Type B pancreatic cell (in vitro differentiated cells): Measurements from ENCODE around the gene SH3TC2. TPM values are rescaled to one million over a fixed set of nuclear protein-coding genes. Genes with fewer than 3 reads are reported as not detected.

ENCODE experiments used
- DNase-seq: peaks from one replicate; pipeline ENCODE4 v3.0.0; 2021; ENCODE audit warnings: mixed read lengths; ENCODE audit not compliant: unreplicated experiment; ENCODE audit errors: extremely low spot score
- H3K27ac Mint-ChIP-seq: 2 replicates; pipeline ENCODE4 v1.8.0; 2021; ENCODE audit warnings: mild to moderate bottlenecking, mixed read lengths
- H3K27me3 Mint-ChIP-seq: 2 replicates; pipeline ENCODE4 v1.8.0; 2021; ENCODE audit warnings: mixed read lengths
- H3K36me3 Mint-ChIP-seq: 2 replicates; pipeline ENCODE4 v1.8.0; 2021; ENCODE audit warnings: mixed read lengths
- H3K4me1 Mint-ChIP-seq: one replicate; pipeline ENCODE4 v1.8.0; 2021; ENCODE audit warnings: mixed read lengths; ENCODE audit not compliant: unreplicated experiment
- H3K4me3 Mint-ChIP-seq: 2 replicates; pipeline ENCODE4 v1.8.0; 2021; ENCODE audit warnings: mild to moderate bottlenecking, mixed read lengths
- H3K9me3 Mint-ChIP-seq: 2 replicates; pipeline ENCODE4 v1.8.0; 2021; ENCODE audit warnings: mixed read lengths
- CTCF ChIP-seq: fragments of 200-600 bp; sonication (generic); conservative IDR thresholded peaks from 2 replicates; pipeline ENCODE4 v1.5.0; 2021; ENCODE audit warnings: antibody characterized with exemption, mild to moderate bottlenecking
- total RNA-seq: library from RNA; stranded (reverse); gene quantifications from 2 replicates; pipeline ENCODE4 v1.2.1, GENCODE V29; 2021; ENCODE audit warnings: low replicate concordance

SH3TC2 gene
- total RNA-seq, 1 donor from 2014 or later = 8.6 TPM

- Mint-ChIP-seq H3K9me3 (no peaks in the 10 kb centered on the region), H3K27me3 (no peaks in the 10 kb centered on the region), H3K4me1 (peaks cover 21% of the 10 kb centered on the region), H3K36me3 (no peaks in the 10 kb centered on the region), H3K4me3 (no peak overlapping the region), H3K27ac (no peak overlapping the region)
- no peak for TF ChIP-seq CTCF
- no peak for DNase-seq
Measured at GRCh38 chr5:149015126-149015525, 47.7 kb downstream of the SH3TC2 start.

- no peak overlapping the region for H3K4me3 Mint-ChIP-seq
- H3K36me3 Mint-ChIP-seq = no peaks in the 10 kb centered on the region
- H3K27me3 Mint-ChIP-seq = no peaks in the 10 kb centered on the region
- peaks cover 16% of the 10 kb centered on the region for H3K4me1 Mint-ChIP-seq
- H3K9me3 Mint-ChIP-seq = no peaks in the 10 kb centered on the region
- DNase-seq = no peak
- no peak for TF ChIP-seq CTCF
- H3K27ac Mint-ChIP-seq = no peak overlapping the region
Measured at GRCh38 chr5:149014571-149015031, 48.3 kb downstream of the SH3TC2 start.

GRCh38 chr5:149013796-149014195 is 49.1 kb downstream of the SH3TC2 start:
- no peak overlapping the region for H3K27ac Mint-ChIP-seq
- no peak overlapping the region for H3K4me3 Mint-ChIP-seq
- H3K4me1 Mint-ChIP-seq = peaks cover 8% of the 10 kb centered on the region
- H3K27me3 Mint-ChIP-seq = no peaks in the 10 kb centered on the region
- no peak for TF ChIP-seq CTCF
- no peaks in the 10 kb centered on the region for H3K9me3 Mint-ChIP-seq
- no peak for DNase-seq
- H3K36me3 Mint-ChIP-seq = no peaks in the 10 kb centered on the region

GRCh38 chr5:149012350-149012749 is 50.5 kb downstream of the SH3TC2 start:
- no peak for TF ChIP-seq CTCF
- no peaks in the 10 kb centered on the region for H3K9me3 Mint-ChIP-seq
- H3K4me1 Mint-ChIP-seq = no peaks in the 10 kb centered on the region
- H3K36me3 Mint-ChIP-seq = no peaks in the 10 kb centered on the region
- no peak for DNase-seq
- no peak overlapping the region for H3K27ac Mint-ChIP-seq
- no peak overlapping the region for H3K4me3 Mint-ChIP-seq
- H3K27me3 Mint-ChIP-seq = no peaks in the 10 kb centered on the region

- no peak overlapping the region for H3K4me3 Mint-ChIP-seq
- no peak overlapping the region for H3K27ac Mint-ChIP-seq
- no peaks in the 10 kb centered on the region for H3K36me3 Mint-ChIP-seq
- no peaks in the 10 kb centered on the region for H3K4me1 Mint-ChIP-seq
- H3K27me3 Mint-ChIP-seq = no peaks in the 10 kb centered on the region
- no peaks in the 10 kb centered on the region for H3K9me3 Mint-ChIP-seq
- no peak for DNase-seq
- TF ChIP-seq CTCF = no peak
Measured at GRCh38 chr5:149011728-149012127, 51.1 kb downstream of the SH3TC2 start.

GRCh38 chr5:149011084-149011483 is 51.8 kb downstream of the SH3TC2 start:
- no peak overlapping the region for H3K27ac Mint-ChIP-seq

More at GRCh38 chr5:149011084-149011483, 51.8 kb downstream of the SH3TC2 start:
- no peaks in the 10 kb centered on the region for H3K36me3 Mint-ChIP-seq
- DNase-seq = no peak
- TF ChIP-seq CTCF = no peak
- H3K9me3 Mint-ChIP-seq = no peaks in the 10 kb centered on the region
- H3K4me1 Mint-ChIP-seq = no peaks in the 10 kb centered on the region
- no peaks in the 10 kb centered on the region for H3K27me3 Mint-ChIP-seq
- H3K4me3 Mint-ChIP-seq = no peak overlapping the region
